Inferior parietal cortex (tissue), 1 donor: ENCODE measurements around the gene IQCF5.
"Not testable (repeated sequence)": the region's sequence is repeated elsewhere in the genome, so short reads cannot be mapped to it uniquely, and the experiment has no call there.

Source experiments
- DNase-seq: peaks from one replicate; pipeline ENCODE4 v3.0.0-alpha.2; 2016; ENCODE audit errors: extremely low spot score

Gene IQCF5

DNA sequence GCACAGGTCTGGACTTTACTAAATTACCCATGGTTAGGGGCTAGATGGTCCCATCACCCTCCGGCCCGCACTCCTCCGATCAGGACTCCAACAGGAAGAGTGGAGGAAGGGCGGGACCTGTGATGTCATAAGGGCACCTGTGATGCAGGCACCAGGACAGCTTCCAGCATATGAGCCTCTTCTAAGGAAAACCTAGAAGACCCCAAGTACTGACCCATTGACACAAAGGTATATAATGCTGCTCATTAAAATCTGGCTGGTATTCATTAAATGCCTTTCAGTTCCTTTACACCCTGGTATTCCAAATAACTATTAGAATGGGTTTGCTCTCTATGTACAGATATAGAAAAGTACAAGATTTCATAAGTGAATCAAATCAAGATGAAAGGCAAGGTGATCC, at the start of gene IQCF5:
Gene IQCF5 (minus strand): TSS at position 101 of the 400 bp plus-strand sequence. CDS start 70 bp downstream, at position 31.
- no peak for DNase-seq

DNA sequence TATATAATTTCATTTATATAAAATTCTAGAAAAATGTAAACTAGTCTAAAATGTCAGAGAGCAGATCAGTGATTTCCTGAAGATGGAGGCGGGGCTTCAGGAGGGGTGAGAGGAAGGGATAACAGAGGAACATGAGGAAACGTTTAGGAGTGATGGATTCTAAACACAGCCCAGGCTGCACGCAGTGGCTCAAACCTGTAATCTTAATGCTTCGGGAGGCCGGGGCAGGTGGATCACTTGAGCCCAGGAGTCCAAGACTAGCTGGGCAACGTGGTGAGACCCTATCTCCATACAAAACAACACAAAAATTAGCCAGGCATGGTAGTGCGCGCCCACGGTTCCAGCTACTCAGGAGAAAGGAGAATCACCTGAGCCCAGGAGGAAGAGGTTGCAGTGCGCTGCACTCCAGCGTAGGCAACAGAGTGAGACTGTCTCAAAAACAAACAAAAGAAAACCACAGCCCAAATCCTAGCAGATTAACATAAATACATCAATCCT, 45.7 kb upstream of the IQCF5 start:
- DNase-seq, result no peak

DNA sequence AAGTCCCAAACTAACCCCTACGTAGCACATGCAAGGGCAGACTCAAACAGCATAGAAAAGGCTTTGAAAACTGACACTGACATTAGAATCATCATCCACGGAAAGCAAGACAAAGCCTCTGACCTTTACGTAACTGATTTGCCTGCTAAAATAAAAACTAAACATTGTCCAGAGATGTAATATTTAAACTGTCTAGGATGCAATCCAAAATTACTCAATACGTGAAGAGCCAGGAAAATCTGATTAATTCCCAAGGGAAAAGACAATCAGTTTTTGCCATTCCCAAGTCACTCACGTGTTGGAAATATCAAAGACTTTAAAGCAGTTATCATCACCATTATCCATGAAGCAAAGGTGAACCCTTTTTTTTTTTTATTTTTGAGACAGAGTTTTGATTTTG, 41.0 kb upstream of the IQCF5 start:
- DNase-seq, result no peak

DNA sequence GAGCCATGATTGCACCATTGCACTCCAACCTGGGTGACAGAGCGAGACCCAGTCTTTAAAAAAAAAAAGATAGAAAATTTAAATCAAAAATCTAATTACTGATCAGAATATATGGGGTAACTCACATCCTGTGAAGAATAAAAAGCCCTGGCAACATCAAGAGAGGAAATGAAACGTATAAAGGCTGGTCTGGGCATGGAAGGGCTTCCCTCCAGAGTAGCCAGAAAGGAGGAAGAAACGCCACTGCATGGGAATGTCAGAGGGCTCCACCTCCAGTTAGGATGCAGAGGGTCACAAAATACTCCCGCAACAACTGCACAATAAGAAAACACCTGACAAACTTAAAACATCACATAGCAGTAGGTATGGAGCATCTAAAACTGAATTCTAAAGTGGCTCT, 32.6 kb upstream of the IQCF5 start:
- no peak for DNase-seq

DNA sequence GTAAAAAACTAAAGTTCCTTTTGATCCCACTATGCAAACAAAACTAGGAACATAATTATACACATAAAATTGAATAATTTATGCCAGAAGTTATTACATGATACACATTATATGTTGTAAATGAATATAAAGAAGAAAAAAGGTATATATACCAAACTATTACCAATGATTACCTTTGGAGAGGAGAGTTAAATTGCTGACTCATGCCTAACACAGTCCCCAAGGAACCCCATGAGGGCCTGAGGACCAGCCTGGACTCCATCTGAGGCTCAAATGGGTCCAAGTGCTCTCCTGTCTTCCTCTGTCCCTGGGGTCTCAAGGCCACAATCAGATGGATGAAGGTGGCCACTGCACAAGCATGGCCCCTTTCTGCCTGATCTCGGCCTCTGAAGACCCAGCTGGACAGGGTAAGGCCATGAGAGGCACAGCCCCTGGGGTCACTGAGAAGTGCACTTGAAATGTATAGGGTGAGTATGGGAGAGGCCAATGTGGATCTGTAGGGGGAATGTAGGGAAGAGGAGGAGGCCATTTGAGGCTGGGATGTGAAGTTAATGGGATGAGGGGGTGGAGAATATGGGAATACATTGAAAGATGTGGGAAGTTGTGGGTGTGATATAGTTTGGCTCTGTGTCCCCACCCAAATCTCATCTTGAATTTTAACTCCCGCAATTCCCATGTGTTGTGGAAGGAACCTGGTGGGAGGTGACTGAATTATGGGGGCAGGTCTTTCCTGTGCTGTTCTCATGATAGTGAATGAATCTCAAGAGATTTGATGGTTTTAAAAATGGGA, 28.8 kb upstream of the IQCF5 start:
- no peak for DNase-seq

DNA sequence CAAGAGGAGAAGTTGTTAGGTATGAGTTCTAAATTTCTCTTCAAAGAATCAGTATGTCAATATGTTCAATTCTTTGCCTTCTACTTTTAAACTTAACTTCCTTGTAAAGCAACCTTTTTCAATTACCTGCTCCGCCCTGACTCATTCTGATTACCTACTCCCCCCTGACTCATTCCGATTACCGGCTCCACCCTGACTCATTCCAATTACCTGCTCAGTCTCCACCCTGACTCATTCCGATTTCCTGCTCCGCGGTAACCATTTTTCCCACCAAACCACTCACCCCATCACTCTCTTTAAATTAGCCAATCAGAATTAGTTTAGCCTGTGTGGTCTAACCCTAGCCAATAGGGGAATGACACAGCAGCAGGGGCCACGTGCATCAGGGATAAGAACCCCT, 27.0 kb upstream of the IQCF5 start:
- DNase-seq, result not testable (repeated sequence)

DNA sequence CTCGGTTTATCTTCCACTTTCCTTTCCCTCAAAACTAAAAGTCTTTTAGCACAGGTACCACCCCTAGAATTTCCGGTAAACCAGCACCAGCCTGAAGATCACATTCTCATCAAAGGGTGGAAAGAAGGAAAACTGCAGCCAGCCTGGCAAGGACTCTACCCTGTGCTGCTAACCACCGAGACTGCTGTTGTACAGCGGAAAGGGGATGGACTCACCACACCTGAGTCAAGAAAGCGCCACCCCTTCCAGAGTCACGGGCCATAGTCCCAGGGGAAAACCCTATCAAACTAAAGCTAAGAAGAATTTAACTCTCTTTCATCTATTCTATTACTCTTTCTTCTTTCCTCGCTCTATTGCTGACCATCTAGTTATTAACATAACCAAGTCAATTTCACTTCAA, 24.6 kb upstream of the IQCF5 start:
- not testable (repeated sequence) for DNase-seq

DNA sequence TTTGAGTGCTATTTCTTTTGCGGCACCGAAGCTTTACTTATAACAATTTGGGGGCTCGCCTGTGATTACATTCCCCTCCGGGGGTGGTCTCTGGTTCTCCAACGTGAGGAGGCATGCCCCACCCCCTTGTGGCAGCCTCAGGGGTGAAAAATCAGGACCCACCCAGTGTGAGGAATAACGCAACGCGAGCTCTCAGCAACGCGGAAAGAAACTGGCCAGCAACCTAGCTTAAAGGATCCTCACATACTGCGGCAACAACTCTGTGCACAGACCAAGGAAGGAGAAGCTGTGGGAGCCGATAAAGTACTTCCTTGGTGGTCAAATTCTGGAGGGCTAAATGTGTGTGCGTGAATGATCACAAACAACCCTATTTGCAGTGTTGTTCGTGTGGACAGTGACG, 22.0 kb upstream of the IQCF5 start:
- no peak for DNase-seq

DNA sequence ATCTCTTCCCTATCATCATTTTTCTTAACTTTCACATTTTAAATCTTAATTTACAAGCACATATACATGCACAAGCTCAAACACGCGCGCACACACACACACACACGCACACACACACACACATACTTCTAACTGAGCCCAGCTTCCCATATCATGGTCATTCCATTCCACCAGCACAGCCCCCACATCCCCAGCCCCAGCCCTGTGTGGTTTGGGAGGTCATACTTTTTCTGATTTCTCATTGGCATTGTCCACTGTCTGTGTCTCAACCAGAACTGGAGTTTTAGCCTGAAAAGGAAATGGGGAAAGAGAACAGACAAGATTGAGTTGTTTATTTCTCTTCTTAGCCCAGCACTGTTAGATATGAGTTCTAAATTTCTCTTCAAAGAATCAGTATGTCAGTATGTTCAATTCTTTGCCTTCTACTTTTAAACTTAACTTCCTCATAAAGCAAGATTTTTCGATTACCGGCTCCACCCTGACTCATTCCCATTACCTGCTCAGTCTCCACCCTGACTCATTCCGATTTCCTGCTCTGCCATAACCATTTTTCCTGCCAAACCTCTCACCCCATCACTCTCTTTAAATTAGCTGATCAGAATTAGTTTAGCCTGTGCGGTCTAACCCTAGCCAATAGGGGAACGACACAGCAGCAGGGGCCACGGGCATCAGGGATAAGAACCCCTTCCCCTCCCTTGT, 21.4 kb upstream of the IQCF5 start:
- DNase-seq, result no peak

DNA sequence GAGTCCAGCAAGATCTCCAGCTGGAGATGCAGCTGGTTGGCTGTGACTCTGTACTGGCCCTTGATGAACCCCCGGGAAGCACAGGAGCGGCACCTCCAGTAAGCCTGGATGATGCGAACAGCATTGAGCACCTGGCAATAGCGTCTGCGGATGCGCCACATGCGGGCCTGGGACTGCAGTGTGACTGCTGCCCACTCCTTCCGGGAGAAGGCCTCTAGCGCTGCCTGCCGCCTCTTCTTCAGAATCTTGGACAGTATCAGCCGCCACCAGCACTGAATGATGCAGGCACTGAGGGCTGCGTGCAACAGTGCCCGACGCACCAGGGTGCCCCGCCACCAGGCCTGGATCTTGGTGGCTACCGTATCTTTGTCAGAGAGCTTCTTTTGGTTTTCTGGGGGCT, 19.5 kb upstream of the IQCF5 start:
- no peak for DNase-seq

DNA sequence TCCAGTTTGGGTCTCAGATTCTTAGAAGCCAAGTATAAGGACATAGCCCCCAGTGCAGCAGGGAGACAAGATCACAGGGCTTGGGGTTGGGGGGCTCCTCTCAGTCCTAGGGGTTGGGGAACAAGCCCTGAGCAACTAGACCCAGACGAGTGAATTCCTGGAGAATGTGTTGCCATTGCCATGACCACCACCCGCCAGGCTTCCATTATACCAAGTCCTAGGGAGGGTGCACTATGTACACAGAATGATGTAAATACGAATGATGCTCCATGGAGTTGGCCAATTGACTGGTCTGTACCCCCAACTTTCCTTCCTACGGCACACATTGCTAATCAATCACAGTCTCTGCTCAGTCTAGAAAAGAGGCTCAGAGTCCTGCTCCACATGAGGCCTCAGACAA, 19.0 kb upstream of the IQCF5 start:
- no peak for DNase-seq

DNA sequence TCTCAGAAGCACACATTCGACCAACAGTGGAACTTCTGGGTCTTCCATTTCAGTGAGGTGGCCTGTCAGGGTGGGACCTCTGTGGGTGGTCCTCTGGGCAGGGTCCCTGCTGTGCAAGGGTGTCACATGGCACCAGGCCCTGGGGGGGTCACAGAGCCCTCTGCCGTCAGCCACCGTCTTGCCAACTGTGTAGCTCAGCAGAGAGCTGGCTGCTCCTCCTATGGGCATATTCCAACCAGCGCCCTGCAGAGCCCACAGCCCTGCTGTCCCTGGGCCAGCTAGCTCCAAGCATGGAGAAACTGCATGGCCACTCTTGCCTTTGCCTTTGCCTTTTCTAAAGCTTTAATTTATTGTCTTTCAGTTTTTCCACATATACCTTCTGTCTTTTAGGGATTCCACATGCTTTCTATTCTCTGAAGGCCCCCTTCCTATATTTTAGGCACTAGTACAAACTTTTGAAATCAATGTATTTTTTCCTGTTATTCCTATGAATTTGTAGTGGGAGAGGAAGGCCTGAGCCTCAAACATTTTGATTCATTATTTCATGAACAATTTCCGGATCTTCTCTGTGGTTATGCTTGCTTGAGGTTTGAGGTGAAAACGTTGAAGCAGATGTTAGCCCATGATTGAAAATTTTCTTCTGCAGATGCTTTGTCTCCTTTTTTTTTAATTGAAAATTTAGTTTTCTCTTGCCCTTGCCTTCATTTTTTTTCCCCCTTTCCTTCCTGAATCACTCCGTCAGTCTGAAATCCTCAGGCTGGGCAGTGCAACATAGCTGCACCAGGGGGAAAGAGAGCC, 16.0 kb upstream of the IQCF5 start:
- DNase-seq, result no peak

DNA sequence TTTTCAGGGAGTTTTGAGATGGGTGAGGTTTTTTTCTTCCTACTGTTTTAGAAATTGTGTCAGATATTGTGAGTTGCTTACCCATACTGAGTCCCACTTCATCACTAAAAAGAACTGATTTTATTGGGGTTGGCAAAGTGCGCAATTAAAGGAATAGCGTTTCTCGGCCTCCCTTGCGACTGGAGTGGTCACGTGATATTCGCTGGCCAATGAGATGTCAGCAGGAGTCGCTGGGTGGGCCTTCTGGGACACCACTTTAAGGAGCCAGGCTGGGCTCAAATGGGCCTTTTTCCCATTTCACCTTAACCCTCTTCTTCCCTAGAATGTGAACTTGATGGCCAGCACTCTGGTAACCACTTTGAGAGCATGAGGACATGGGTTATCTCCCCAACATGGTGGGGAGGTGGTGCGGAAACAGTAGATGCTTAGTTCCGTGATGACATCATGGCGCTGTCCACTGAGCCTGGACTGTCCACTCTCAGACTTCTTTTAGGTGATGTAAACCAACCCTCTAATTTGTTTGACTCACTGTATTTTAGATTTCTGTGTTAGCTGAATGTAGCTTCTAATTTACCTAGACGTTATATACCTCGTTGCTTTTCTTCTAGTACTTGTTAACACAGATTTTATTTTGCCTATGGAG, 13.2 kb upstream of the IQCF5 start:
- DNase-seq, result no peak

DNA sequence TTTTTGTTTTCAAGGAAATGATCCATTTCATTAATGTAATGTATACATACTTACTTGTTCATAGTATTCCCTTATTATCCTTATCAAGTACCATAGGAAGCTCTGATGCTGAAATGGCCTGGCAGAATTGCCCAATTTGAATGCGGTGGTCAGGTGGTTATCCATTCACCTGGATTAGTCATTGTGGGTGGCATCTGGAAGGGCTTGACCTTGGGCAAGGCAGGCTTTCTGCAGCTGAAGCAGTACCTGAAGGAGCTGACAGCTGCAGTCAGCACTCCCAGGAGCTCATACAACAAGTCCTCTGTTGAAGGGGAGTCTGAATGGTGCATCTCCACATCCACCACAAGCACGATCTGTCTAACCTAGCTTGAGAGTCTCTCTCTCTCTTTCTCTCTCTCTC, 12.2 kb upstream of the IQCF5 start:
- no peak for DNase-seq

DNA sequence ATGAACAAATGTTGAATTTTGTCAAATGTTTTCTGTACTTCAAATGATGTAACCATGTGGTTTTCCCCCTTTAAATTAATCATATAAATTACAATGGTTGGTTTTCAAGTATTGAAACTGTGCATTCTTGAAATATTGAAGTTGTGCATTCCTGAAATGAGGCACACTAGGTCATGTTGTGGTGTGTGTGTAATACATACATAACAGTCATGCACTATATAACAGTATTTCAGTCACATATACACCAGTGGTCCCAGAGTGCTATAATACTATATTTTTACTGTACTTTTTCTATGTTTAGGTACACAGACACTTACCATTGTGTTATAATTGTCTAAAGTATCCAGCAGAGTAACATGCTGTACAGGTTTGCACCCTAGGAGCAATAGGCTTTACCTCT, 11.0 kb upstream of the IQCF5 start:
- DNase-seq, result no peak

DNA sequence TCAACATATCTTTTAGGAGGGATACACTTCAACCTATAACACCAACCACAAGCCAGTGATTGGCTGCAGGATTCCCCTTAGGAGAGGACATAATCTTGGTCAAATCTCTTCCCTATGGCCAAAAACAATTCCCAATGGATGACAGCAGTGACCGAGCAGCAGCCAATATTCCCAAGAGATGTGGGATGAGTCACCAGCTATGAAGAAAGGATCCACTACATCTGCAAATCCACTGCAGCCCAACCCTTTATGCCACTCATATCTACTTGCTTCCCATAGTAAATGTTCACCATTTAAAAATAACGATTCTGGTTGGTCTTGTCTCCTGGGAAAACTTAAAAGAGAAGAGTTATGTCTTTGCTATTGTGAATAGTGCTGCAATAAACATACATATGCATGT, 4.5 kb upstream of the IQCF5 start:
- DNase-seq, result no peak

DNA sequence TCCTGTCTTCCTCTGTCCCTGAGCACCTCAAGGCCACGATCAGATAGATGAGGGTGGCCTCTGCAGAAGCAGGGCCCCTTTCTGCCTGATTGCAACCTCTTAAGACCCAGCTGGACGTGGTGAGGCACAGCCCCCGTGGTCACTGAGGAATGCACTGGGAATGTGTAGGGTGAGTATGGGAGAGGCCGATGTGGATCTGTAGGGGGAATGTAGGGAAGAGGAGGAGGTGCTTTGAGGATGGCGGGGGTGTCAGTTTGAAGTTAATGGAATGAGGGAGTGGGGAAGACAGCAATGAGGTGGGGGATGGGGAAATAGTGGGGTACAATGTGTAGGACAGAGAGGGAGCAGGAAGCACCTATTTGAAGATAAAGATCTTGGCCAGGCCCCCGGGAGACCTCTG, 785 bp upstream of the IQCF5 start:
- no peak for DNase-seq

DNA sequence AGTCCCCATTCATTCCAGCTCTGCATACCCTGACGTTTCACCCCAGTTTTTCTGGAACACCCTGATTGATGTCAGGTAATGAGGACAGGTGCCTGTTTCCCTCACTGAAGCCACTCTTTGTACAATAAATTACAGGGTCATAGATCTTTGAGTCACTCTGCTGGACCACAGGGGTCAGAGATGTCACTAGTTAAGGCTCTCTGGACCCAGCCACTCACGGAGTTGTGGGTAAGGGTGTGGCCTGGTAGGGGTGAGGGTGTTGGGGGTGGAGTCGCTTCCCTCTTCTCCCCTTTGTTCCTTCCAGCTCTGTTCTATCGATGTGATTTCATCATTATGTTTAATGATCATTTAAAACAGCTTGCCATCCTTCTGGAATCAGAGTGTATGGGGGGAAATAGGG, 512 bp downstream of the IQCF5 start:
- DNase-seq, result no peak

DNA sequence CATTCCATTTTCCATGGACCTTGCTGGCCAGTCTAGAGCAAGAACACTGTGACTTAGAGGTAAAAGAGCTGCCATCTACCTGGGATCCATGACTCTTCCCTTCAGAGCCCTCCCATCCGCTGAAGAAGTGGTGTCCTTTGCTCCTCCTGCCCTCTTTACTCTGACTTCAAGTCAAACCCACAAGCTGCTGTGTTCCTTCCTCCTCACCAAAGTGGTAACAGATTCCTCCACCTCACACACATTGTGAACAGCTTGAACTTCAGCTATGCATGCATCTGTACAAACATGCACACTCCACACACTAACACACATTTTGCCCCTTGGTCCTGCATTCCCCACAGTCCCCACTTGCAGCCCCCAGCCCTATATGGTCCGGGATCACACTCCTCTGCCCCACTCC, 990 bp downstream of the IQCF5 start:
- no peak for DNase-seq

DNA sequence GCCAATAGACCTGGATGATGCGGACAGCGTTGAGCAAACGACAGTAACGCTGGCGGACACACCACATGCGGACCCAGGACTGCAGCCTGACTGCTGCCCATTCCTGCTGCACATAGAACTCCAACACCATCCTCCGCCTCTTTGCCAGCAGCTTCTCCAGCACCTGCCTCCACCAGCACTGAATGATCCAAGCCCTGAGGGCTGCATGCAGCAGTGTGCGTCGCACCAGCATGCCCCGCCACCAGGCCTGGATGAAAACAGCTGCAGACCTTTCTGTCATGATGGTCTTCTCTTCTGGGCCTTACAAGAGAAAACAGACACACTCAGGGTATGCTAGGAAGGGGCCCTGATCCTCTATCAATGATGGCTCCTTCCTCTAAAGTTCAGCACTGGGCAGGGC, 1.5 kb downstream of the IQCF5 start:
- DNase-seq, result no peak

DNA sequence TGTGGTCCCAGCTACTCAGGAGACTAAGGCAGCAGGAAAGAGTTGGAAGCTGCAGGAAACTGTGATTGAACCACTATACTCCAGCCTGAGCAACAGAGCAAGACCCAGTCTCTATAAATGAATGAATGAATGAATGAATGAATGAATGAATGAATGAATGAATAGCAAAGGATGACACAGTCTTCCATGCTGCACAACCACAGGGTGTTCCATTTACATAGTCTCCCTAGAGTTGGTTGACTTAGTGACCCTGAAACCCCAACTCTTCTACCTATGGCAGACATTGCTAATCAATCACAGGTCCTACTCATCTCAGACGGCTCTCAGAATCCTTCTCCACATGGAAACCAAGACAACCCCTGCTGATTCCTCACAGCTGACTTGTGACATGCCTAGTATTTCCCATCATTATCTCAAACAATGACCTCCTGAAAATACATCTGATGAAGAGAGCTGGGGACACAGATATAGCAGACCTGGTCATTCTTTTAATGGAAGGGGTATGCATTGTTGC, 2.1 kb downstream of the IQCF5 start:
- no peak for DNase-seq

DNA sequence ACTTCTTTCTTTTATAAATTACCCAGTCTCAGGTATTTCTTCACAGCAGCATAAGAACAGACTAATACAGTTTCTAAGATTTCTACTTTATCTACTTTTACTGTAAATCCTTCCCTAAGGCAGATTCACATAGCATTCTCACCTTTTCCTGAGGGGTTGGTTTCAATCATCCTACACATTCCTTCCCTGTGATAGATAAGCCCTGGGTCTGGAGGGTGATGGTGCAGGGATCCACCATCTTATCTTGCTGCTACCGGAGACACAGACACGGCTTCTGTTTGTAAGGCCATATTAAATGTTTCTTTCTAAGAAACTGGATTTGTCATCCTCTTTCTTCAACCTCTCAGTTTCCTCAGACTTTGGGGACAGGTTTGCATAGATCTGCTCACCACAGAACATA, 6.1 kb downstream of the IQCF5 start:
- DNase-seq, result no peak
